Activated naive CD4-positive, alpha-beta T cell treated with anti-CD3 and anti-CD28 coated beads, Interleukin-2, amount 50 U/mL, for 16 hours (primary cell): ENCODE measurements around the gene SKI.

Source experiments
- DNase-seq: peaks from one replicate; pipeline ENCODE4 v3.0.0-alpha.2; 2020

The SKI gene

GRCh38 chr1:2267051-2267830 lies 39.1 kb downstream of the SKI start:
- DNase-seq, result no peak

DNA sequence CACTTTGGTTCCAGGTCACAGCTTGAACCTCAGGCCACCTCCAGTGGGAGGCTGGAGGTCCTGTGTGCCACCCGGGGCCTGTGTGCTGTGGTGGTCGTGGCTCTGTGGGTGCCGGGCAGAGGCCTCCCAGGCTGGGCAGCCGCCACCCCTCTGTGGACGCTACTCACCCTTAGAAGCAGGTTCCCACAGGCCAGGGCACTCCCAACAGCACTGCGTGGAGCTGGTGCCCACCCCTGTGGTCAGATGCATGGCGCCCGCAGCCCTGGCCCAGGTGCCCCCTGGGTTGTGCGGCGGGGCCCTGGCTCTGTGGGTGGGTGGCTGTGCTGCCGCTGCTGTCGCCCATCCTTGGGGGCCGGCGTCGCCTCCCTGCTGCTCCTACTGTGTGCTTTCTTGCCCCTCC lies 39.7 kb downstream of the SKI start:
- DNase-seq, result no peak

DNA sequence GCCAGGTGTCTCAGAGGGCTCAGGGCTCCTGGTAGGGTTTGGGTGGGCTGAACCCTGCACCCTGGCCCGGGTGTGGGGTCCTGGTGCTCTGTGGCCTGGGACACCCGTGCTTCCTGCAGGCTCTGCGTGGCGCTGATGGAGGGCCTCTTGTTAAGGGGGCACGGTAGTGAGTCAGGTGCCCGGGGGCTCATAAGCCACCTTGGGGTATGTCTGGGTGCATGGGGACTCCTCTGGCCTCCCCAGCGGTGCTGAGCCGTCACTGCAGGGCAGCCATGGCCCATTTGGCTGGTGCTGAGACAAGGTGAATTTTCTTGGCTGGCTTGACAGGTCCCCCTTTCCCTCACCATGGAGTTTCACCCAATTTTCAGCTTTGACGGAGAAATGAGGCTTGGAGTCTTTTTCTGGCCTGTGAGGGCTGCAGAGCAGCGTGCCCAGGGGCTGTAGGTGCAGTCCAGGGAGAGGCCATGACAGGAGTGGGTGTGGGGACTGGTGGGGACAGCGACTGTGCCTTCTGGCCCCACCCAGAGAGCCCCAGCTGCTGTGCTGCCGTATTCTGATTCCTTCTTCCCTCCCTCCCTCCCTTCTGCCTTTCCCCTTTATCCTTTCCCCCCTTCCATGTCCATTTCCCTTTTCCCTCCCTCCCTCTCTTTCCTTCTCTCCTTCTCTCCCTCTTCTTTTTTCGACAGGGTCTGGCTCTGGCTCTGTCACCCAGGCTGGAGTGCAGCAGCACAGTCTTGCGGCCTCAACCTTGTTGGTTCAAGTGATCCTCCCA lies 40.4 kb downstream of the SKI start:
- DNase-seq, result no peak

DNA sequence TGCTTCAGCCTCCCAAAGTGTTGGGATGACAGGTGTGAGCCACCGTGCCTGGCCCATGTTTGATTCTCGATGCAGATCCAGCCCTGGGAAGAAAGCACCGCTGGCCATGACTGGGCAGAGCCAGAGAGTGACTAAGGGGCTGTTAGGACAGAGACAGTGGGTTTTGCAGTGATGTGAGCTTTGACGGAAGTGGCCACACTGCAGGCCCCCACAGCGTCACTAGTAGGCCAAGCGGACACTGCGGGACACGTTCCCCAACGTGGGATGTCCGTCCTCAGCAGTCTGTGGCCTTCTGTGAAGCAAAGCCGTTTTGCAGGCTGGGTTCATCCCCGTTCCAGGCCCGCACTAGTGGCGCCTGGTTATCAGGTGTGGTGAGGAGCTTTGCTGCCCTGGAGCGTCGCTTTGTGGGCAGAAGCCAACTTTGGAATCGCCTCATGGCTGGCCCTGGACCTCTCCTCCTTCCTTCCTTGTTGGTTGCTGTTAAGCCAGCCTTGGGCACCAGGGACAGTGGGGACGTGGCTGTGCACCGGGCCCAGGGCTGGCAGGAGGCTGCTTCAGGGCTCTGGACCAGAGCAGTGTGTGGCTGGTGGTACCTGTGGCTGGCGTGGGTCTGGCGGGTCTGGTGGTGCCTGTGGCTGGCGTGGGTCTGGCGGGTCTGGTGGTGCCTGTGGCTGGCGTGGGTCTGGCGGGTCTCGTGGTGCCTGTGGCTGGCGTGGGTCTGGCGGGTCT lies 41.2 kb downstream of the SKI start:
- DNase-seq, result no peak

DNA sequence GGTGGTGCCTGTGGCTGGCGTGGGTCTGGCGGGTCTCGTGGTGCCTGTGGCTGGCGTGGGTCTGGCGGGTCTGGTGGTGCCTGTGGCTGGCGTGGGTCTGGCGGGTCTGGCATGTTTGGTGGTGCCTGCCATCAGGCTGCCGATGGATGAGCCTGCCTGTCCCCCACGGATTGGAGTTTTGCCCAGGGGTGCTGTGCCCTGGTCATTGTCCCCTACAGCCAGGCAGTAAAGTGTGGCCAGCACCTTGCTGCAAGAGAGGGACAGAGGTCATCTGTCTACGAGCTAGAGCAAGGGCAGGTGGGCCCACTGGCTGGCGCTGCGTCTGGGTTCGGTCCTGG lies 41.8 kb downstream of the SKI start:
- DNase-seq, result no peak

DNA sequence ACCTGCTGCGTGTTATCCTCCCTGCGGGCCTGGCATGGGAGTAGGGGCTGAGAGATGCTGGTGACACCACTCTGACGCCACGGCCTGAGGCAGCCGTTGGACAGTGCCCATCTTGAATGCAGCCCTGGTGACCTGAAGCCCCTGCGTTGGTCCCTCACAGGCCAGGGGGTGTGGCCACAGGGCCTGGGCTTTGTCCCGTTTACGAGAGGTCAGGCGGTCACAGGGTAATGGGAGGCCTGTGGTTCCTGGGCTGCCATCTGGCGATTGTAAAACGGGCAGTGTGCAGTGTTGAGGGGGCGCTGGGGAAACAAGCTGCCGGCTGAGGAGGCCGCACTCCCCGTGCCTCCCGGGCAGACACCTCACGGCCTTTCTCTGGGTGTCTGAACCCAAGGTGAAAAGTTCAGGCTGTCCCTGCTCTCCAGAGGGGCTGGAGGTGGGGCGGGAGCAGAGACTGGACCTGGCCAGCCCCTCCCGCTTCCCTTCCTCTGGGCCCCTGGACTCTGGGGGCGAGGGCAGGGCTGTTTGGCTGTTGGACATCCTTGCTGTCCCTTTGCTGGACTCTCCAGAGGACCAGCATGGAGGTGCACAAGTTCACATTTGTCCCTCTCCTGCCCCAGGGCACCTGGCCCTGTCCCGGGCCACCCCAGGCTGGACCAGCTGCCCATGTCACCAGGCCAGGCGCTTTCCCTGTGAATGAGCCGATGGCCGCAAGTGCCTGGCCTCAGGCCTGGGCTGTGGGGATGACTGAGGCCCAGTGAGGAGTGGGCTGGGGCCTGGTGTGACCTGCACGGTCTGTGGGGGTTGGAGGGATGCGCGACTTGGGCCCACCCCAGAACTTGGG lies 42.4 kb downstream of the SKI start:
- no peak for DNase-seq

- no peak for DNase-seq
These were observed 43.1 kb downstream of the SKI start for GRCh38 chr1:2271211-2271721.

DNA sequence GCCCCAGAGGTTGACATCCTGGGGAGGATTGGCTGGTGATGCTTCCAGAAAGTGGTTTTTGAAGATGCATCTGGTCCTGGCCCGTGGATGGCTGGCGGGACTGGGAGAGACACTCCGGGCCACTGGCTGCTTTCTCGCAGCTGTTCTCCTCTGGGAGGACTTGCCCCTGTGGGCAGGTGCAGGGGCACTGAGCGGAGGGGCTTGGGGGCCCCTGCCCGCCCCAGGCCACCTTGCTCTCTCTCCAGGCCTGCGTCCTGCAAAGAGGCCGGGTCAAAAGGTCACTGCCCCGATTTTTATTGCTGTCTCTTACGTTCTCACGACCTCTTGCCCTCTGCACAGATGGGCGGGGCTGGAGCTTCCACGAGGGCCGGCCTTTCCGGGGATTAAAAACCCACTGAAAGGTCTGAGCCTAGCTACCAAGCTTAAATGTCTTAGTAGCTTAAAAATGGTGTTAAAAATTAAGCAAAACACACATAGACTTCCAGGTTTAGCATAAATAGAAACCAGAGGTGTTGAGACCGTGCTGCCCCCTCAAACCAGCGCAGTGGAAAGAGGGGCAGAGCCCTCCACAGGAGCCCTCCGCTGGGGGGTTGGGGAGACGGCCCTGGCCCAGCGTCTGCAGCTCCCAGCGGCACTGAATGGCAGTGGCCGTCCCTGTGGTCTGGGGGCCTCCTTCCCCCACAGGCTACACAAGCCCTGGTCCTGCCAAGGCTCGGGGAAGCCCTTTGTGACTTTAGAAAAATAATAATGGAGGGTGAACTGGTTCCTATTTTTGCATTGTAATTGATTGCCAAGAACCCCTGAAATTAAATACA lies 43.9 kb downstream of the SKI start:
- no peak for DNase-seq

GRCh38 chr1:2272686-2273400 lies 44.7 kb downstream of the SKI start:
- DNase-seq, result no peak

DNA sequence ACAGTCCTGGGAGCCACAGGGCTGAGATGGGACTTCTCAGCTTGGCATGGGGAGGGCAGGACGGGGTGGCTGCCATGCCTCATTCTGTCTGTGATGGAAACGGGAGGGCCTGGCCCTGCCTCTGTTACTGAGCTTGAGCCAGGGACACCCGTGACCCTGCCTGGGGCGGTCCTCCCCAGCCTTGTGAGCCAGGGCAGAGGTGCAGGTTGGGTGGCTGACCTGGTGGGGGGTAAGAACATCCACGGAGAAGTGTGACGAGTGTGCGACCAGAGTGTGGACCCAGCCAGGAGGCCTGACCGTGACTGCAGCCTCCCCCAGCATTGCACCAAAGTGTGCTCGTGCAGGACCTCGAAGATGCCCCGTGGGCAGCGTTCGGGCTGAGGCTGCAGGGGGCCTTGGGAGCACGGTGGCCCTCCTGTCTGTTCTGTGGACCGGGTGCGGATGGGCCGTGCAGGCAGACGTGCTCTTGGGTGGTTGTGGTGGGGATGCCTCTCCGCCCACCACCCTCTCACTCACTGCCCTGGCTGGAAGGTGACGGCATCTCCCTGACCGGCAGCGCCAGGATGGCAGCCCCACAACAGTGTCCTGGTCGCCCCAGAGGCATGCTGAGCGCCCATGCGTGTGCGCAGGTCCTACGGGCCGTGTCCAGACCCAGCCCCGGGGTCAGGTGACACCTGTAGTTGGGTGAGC lies 45.4 kb downstream of the SKI start:
- no peak for DNase-seq

DNA sequence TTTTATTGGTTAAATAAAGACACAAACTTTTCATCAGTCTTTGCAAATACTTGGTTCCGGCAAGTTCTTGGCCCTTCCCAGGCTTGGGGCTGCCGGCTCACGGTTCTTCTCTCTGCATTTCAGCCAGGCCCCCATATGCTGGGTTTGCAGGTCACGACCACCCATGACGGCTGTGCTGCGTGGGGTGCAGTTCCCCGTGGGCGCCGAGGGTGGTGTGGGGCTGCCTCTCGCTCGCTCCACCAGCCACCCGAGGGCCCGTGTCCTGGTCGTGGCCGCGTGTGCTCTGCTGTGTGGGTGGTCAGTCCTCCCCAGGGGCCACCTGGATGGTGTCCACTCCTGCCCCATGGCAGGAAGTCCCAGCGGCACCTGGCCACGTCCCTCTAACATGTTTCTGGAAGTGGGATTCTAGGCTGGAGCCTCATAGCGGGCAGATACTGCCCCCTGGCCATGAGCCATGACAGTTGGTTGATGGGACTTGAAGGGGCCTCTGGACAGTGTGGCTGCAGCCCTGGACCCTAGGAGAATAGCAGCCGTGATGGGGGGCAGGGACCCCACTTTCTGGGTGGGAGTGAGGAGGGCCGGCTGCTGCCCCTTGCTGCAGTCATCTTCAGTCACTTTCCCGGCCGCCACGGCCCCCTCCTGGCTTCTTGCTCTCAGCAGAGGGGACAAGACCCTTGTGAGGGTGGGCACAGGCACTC lies 46.3 kb downstream of the SKI start:
- no peak for DNase-seq

GRCh38 chr1:2274929-2275475 lies 46.9 kb downstream of the SKI start:
- DNase-seq, result no peak

GRCh38 chr1:2275796-2276536 lies 47.8 kb downstream of the SKI start:
- DNase-seq, result no peak

DNA sequence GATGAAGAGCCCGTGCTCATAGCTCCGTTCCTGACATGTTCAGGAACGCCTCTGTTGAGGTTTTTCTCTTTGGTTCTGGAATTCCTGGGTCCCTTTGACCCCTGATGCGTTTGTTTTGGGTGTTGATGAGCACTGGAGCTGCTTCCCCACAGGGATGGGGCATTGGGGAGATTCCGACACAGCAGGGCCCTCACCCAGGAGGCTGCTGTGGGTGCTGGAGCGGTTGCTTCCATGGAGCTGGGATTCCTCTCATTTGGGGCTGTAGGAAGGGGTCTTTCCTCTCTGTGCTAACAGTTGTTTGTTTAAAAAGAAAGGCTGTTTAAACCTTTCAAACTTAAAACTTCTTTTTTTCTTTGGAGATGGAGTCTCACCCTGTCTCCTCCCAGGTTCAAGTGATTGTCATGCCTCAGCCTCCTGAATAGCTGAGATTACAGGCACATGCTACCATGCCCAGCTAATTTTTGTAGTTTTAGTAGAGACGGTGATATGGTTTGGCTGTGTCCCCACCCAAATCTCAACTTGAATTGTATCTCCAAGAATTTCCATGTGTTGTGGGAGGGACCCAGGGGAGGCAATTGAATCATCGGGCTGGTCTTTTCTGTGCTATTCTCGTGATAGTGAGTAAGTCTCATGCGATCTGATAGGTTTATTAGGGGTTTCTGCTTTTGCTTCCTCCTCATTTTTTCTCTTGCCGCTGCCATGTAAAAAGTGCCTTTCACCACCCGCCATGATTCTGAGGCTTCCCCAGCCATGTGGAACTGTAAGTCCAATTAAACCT lies 48.9 kb downstream of the SKI start:
- no peak for DNase-seq

GRCh38 chr1:2277741-2278488 lies 49.8 kb downstream of the SKI start:
- no peak for DNase-seq

- DNase-seq, result no peak
These were observed 50.6 kb downstream of the SKI start for GRCh38 chr1:2278591-2279209.

GRCh38 chr1:2279210-2279639 lies 51.1 kb downstream of the SKI start:
- DNase-seq, result no peak
